SK-N-SH (cell line): ENCODE results near the gene CRTC2. TPM values are rescaled to one million over a fixed set of nuclear protein-coding genes. Genes with fewer than 3 reads are reported as not detected.

Source experiments
- CTCF ChIA-PET: fragments of 300-600, 350-600 bp; formaldehyde crosslinking; extraction: SDS; loops from one replicate; lab custom pipeline; 2021; lab: Yijun Ruan, JAX
- POLR2A ChIA-PET: fragments of 350-600 bp; sonication (Branson Sonifier 250); formaldehyde crosslinking; extraction: SDS; loops from one replicate; lab custom pipeline; 2020; ENCODE audit warnings: antibody characterized with exemption, inconsistent platforms; lab: Yijun Ruan, JAX
- DNase-seq: peaks from one replicate; pipeline ENCODE4 v3.0.0; 2012
- H2AFZ ChIP-seq: fragments of 200-600 bp; sonication (generic); 2 replicates; pipeline ENCODE4 v1.8.1; 2016; ENCODE audit warnings: antibody characterized with exemption, mild to moderate bottlenecking, low read depth
- H3F3A ChIP-seq: fragments of 200-600 bp; sonication (generic); replicated peaks from 2 replicates; pipeline ENCODE3; 2016; ENCODE audit warnings: antibody characterized with exemption, mild to moderate bottlenecking; ENCODE audit not compliant: insufficient read depth
- H3K27ac ChIP-seq, 2 experiments: fragments of 200-500 bp in 1 of 2; fragments of 200-600 bp in 1 of 2; sonication (Bioruptor generic) in 1 of 2; sonication (generic), shearing (Covaris generic) in 1 of 2; 2 replicates each; pipeline versions ENCODE4 v1.5.1 to v1.6.1; 2014 to 2016; ENCODE audit warnings: low read depth in 2 of 2, inconsistent platforms in 1 of 2, low read length in 1 of 2, mild to moderate bottlenecking in 1 of 2, mixed read lengths in 1 of 2
- H3K27me3 ChIP-seq: fragments of 200-600 bp; sonication (generic), shearing (Covaris generic); 2 replicates; pipeline ENCODE4 v1.6.1; 2016; ENCODE audit warnings: mixed run types; ENCODE audit not compliant: insufficient read depth
- H3K36me3 ChIP-seq, 2 experiments: fragments of 200-500 bp in 1 of 2; fragments of 200-600 bp in 1 of 2; sonication (Bioruptor generic) in 1 of 2; sonication (generic) in 1 of 2; replicated peaks in 1 of 2; 2 replicates each; pipeline versions ENCODE3 to v1.5.1; 2014 to 2016; ENCODE audit warnings: low read length in 1 of 2, mild to moderate bottlenecking in 1 of 2; ENCODE audit not compliant: insufficient read depth in 2 of 2, control insufficient read depth in 1 of 2
- H3K4me1 ChIP-seq, 2 experiments: fragments of 200-500 bp in 1 of 2; fragments of 200-600 bp in 1 of 2; sonication (Bioruptor generic) in 1 of 2; sonication (generic), shearing (Covaris generic) in 1 of 2; 2 replicates each; pipeline versions ENCODE4 v1.5.1 to v1.6.1; 2014 to 2016; ENCODE audit warnings: low read depth in 1 of 2, low read length in 1 of 2, mixed run types in 1 of 2; ENCODE audit not compliant: insufficient read depth in 2 of 2, control insufficient read depth in 1 of 2
- H3K4me2 ChIP-seq: fragments of 200-600 bp; sonication (generic), shearing (Covaris generic); 2 replicates; pipeline ENCODE4 v1.6.1; 2017; ENCODE audit warnings: mixed run types
- H3K4me3 ChIP-seq, 2 experiments: fragments of 200-500 bp in 1 of 2; fragments of 200-600 bp in 1 of 2; sonication (Bioruptor generic) in 1 of 2; sonication (generic), shearing (Covaris generic) in 1 of 2; 2 replicates each; pipeline versions ENCODE4 v1.5.1 to v1.8.1; 2014 to 2016; ENCODE audit warnings: low read depth in 2 of 2, inconsistent platforms in 1 of 2, low read length in 1 of 2, mild to moderate bottlenecking in 1 of 2, mixed read lengths in 1 of 2, moderate library complexity in 1 of 2
- H3K79me2 ChIP-seq: fragments of 200-600 bp; sonication (generic); 2 replicates; pipeline ENCODE4 v1.8.1; 2017; ENCODE audit warnings: mild to moderate bottlenecking; ENCODE audit not compliant: insufficient read depth
- H3K9ac ChIP-seq: fragments of 200-600 bp; sonication (generic); 2 replicates; pipeline ENCODE4 v1.6.1; 2017; ENCODE audit warnings: mixed run types
- H3K9me2 ChIP-seq: fragments of 200-600 bp; sonication (generic); 2 replicates; pipeline ENCODE4 v1.6.1; 2017; ENCODE audit warnings: mixed run types
- H3K9me3 ChIP-seq: fragments of 200-600 bp; sonication (generic); 2 replicates; pipeline ENCODE4 v1.6.1; 2017; ENCODE audit warnings: mixed run types, mild to moderate bottlenecking, moderate library complexity
- H4K20me1 ChIP-seq: fragments of 200-600 bp; sonication (generic); 2 replicates; pipeline ENCODE4 v1.6.1; 2017; ENCODE audit warnings: mild to moderate bottlenecking, mixed run types; ENCODE audit not compliant: insufficient read depth
- CHD2 ChIP-seq: fragments of 150-350 bp; IDR thresholded peaks from 2 replicates; pipeline ENCODE4 v1.6.1; 2018; ENCODE audit warnings: low read length; ENCODE audit not compliant: partially characterized antibody
- ELF1 ChIP-seq: IDR thresholded peaks from 2 replicates; pipeline ENCODE4 v1.4.0; 2012
- FOSL2 ChIP-seq: IDR thresholded peaks from 2 replicates; pipeline ENCODE4 v1.4.0; 2012; ENCODE audit warnings: low read depth, mild to moderate bottlenecking, moderate library complexity, borderline replicate concordance
- FOXJ3 ChIP-seq: sonication (generic); formaldehyde crosslinking; IDR thresholded peaks from 2 replicates; pipeline ENCODE4 v1.5.1; 2020; ENCODE audit warnings: mild to moderate bottlenecking, missing genetic modification reagents
- FOXM1 ChIP-seq: IDR thresholded peaks from 2 replicates; pipeline ENCODE4 v1.4.0; 2012; ENCODE audit warnings: low read depth, mild to moderate bottlenecking
- GABPA ChIP-seq: IDR thresholded peaks from 2 replicates; pipeline ENCODE4 v1.4.0; 2012; ENCODE audit warnings: low read depth, mild to moderate bottlenecking
- GATA2 ChIP-seq: sonication (generic); formaldehyde crosslinking; IDR thresholded peaks from 2 replicates; pipeline ENCODE4 v1.5.0; 2020; ENCODE audit warnings: mild to moderate bottlenecking, missing genetic modification reagents
- IRF3 ChIP-seq: fragments of 150-350 bp; IDR thresholded peaks from 2 replicates; pipeline ENCODE4 v1.6.1; 2016; ENCODE audit warnings: mild to moderate bottlenecking, low read depth, low read length
- MAX ChIP-seq: IDR thresholded peaks from 2 replicates; pipeline ENCODE4 v1.4.0; 2012; ENCODE audit warnings: low read depth
- NFIC ChIP-seq: IDR thresholded peaks from 2 replicates; pipeline ENCODE4 v1.4.0; 2012; ENCODE audit warnings: borderline replicate concordance
- PBX3 ChIP-seq: IDR thresholded peaks from 2 replicates; pipeline ENCODE4; 2012
- POLR2AphosphoS5 ChIP-seq: IDR thresholded peaks from 2 replicates; pipeline ENCODE4 v1.6.1; 2012; ENCODE audit warnings: low read depth, low read length
- SIN3A ChIP-seq: IDR thresholded peaks from 2 replicates; pipeline ENCODE4 v1.6.1; 2012; ENCODE audit warnings: low read depth, mild to moderate bottlenecking, low read length, moderate library complexity, borderline replicate concordance
- SMC3 ChIP-seq: IDR thresholded peaks from 2 replicates; pipeline ENCODE4 v1.6.1; 2012; ENCODE audit warnings: low read depth, low read length, improper control_type of control experiment
- TAF1 ChIP-seq: IDR thresholded peaks from 2 replicates; pipeline ENCODE4 v1.6.1; 2012; ENCODE audit warnings: low read depth, mild to moderate bottlenecking, low read length, moderate library complexity, borderline replicate concordance
- TEAD4 ChIP-seq: IDR thresholded peaks from 2 replicates; pipeline ENCODE4 v1.4.0; 2012; ENCODE audit warnings: mild to moderate bottlenecking, borderline replicate concordance; ENCODE audit not compliant: insufficient read depth
- USF1 ChIP-seq: IDR thresholded peaks from 2 replicates; pipeline ENCODE4 v1.4.0; 2012; ENCODE audit warnings: low read depth, borderline replicate concordance
- ZBTB33 ChIP-seq: IDR thresholded peaks from 2 replicates; pipeline ENCODE4 v1.4.0; 2012; ENCODE audit warnings: low read depth, borderline replicate concordance
- WGBS: methylation state at CpG from one replicate; pipeline ENCODE4 v1.1.6; 2017; ENCODE audit warnings: low lambda C conversion rate; 5-methylcytosine and 5-hydroxymethylcytosine counted together
- polyA plus RNA-seq, 3 experiments: library from polyadenylated mRNA; depleted of rRNA; stranded (reverse); fragments of >200 nt; gene quantifications; 2 replicates each; pipeline ENCODE4 v1.2.3, GENCODE V29; 2012

Gene CRTC2
- polyA plus RNA-seq, 1 of the 3 experiments (the other 2 are of a cell fraction) = 25.5 TPM

GRCh38 chr1:153963850-153964331, 5.5 kb upstream of the CRTC2 start:
- CTCF ChIA-PET = interaction anchor here (1.0 to 8.6 kb wide), 4 partner anchors 18 to 143 kb away, joined by 3 to 50 read pairs (median 24); partner anchors contain the start of genes DENND4B, RAB13 and RPS27
- Histone ChIP-seq H3K4me3 (peak overlapping the region; percentile 77 to 91), H3K9ac (peak overlapping the region; percentile 81; the same call in 1 of the 2 replicates), H2AFZ (peak overlapping the region; percentile 86), H3K27ac (peak overlapping the region; percentile 70 to 94), H3K79me2 (peaks cover 52% of the 10 kb centered on the region), H3K4me1 (peaks cover 0 to 40% of the 10 kb centered on the region in 2 experiments; a peak in 2 of 4 replicates), H3K27me3 (no peaks in the 10 kb centered on the region), H3F3A (peaks cover 29% of the 10 kb centered on the region), H3K9me2 (no peaks in the 10 kb centered on the region), H3K4me2 (peak overlapping the region; percentile 93), H3K36me3 (peaks cover 12 to 15% of the 10 kb centered on the region in 2 experiments), H3K9me3 (no peaks in the 10 kb centered on the region), H4K20me1 (no peaks in the 10 kb centered on the region)
- TF ChIP-seq MAX = peak; percentile 55; the same call in 1 of the 2 replicates
- TF ChIP-seq FOXJ3 (CRISPR knock-in tag) = no peak
- peak; percentile 62; the same call in 1 of the 2 replicates for TF ChIP-seq TEAD4
- TF ChIP-seq NFIC = peak; percentile 63; the same call in 1 of the 2 replicates
- DNase-seq = no peak
- 4% methylated on average over 21 of the region's 22 CpGs for WGBS
- POLR2A ChIA-PET = interaction anchor here (0.9 to 3.4 kb wide), 9 partner anchors 11 to 180 kb away, joined by 3 to 20 read pairs (median 4); partner anchors contain the start of genes DENND4B, JTB and RPS27

GRCh38 chr1:153963030-153963849, 4.8 kb upstream of the CRTC2 start, which contains the start of gene SLC39A1:
SLC39A1 (minus strand) TSS chr1:153963537; CDS start chr1:153962715, 822 bp downstream.
- Histone ChIP-seq H3K4me2 (peak within 1 kb of the TSS; percentile 93), H4K20me1 (no peaks in the 10 kb centered on the region), H3K27me3 (no peaks in the 10 kb centered on the region), H3K9me3 (no peaks in the 10 kb centered on the region), H3K36me3 (peaks cover 12 to 15% of the 10 kb centered on the region in 2 experiments), H3K9me2 (no peaks in the 10 kb centered on the region), H3K27ac (peak within 1 kb of the TSS; percentile 70 to 94), H3K4me1 (peaks cover 0 to 36% of the 10 kb centered on the region in 2 experiments; a peak in 2 of 4 replicates), H3K4me3 (peak within 1 kb of the TSS; percentile 77 to 91), H3K9ac (peak within 1 kb of the TSS; percentile 81), H3F3A (peaks cover 29% of the 10 kb centered on the region), H3K79me2 (peaks cover 52% of the 10 kb centered on the region), H2AFZ (peak within 1 kb of the TSS; percentile 86)
- 0% methylated on average over 36 of the region's 54 CpGs for WGBS
- ChIA-PET CTCF (interaction anchor here (1.0 to 8.6 kb wide), 7 partner anchors 15 to 166 kb away, joined by 3 to 50 read pairs (median 4); partner anchors contain the start of genes DENND4B, JTB, RAB13 and RPS27), POLR2A (interaction anchor here (0.9 to 3.4 kb wide), 11 partner anchors 9 to 180 kb away, joined by 3 to 20 read pairs (median 5); partner anchors contain the start of genes DENND4B, JTB and RPS27)
- DNase-seq = peak; percentile 95
- no peak for TF ChIP-seq FOSL2
- TF ChIP-seq CHD2 = peak; percentile 95
- 0 out of 2 replicates have a peak, but pooled peaks have one; percentile 11 for TF ChIP-seq MAX
- no peak for TF ChIP-seq USF1
- TF ChIP-seq SMC3 = no peak
- TF ChIP-seq SIN3A = peak; percentile 29; the same call in 1 of the 2 replicates
- TF ChIP-seq POLR2AphosphoS5 = peak; percentile 77
- TF ChIP-seq ELF1 = 0 out of 2 replicates have a peak, but pooled peaks have one; percentile 32
- TF ChIP-seq GABPA = peak; percentile 50
- peak; percentile 46 for TF ChIP-seq TAF1
- no peak for TF ChIP-seq FOXM1
- peak; percentile 56; the same call in 1 of the 2 replicates for TF ChIP-seq ZBTB33
- peak; percentile 98 for TF ChIP-seq PBX3
- TF ChIP-seq IRF3 = peak; percentile 62
- no peak for TF ChIP-seq GATA2 (CRISPR knock-in tag)
- TF ChIP-seq, all 33 proteins: peak for 10
